GM19025 (cell line): ENCODE data around the gene NR2C2AP.
"Not testable (repeated sequence)": the region's sequence is repeated elsewhere in the genome, so short reads cannot be mapped to it uniquely, and the experiment has no call there.

Source experiments
- ATAC-seq: cut with Tn5 transposase; IDR thresholded peaks from one replicate; pipeline ENCODE4 v1.9.1; 2021; ENCODE audit warnings: mild to moderate bottlenecking, low read depth, moderate library complexity; ENCODE audit not compliant: unreplicated experiment

Gene NR2C2AP

GRCh38 chr19:19186742-19187141 lies 16.5 kb downstream of the NR2C2AP start:
- no peak for ATAC-seq

- ATAC-seq: no peak
Measured at GRCh38 chr19:19185853-19186740, 17.1 kb downstream of the NR2C2AP start.

- ATAC-seq: no peak
Measured at GRCh38 chr19:19181488-19181998, 21.7 kb downstream of the NR2C2AP start.

- no peak for ATAC-seq
Measured at GRCh38 chr19:19179548-19180441, 23.4 kb downstream of the NR2C2AP start.

GRCh38 chr19:19176950-19177349 lies 26.3 kb downstream of the NR2C2AP start:
- ATAC-seq: no peak

GRCh38 chr19:19173243-19173642 lies 30.0 kb downstream of the NR2C2AP start:
- ATAC-seq: not testable (repeated sequence)

- ATAC-seq: no peak
Measured at GRCh38 chr19:19171821-19172532, 31.2 kb downstream of the NR2C2AP start.

GRCh38 chr19:19170873-19171672 lies 32.1 kb downstream of the NR2C2AP start:
- ATAC-seq: no peak

GRCh38 chr19:19170053-19170872 lies 33.0 kb downstream of the NR2C2AP start, which contains the start of gene MEF2B:
Gene MEF2B (minus strand): TSS chr19:19170263. CDS start chr19:19150735, 19,528 bp downstream.
- peak; percentile 84 for ATAC-seq

- no peak for ATAC-seq
Measured at GRCh38 chr19:19169236-19170052, 33.8 kb downstream of the NR2C2AP start.

- ATAC-seq: no peak
Measured at GRCh38 chr19:19167612-19168011, 35.6 kb downstream of the NR2C2AP start.

GRCh38 chr19:19165396-19165795 lies 37.8 kb downstream of the NR2C2AP start:
- ATAC-seq: no peak

GRCh38 chr19:19162495-19162894 lies 40.7 kb downstream of the NR2C2AP start:
- ATAC-seq: no peak

GRCh38 chr19:19160461-19161035 lies 42.7 kb downstream of the NR2C2AP start:
- ATAC-seq: no peak

GRCh38 chr19:19159534-19159933 lies 43.7 kb downstream of the NR2C2AP start:
- ATAC-seq: no peak

GRCh38 chr19:19157808-19158207 lies 45.4 kb downstream of the NR2C2AP start:
- no peak for ATAC-seq

- ATAC-seq: peak; percentile 72
Measured at GRCh38 chr19:19155495-19156219, 47.6 kb downstream of the NR2C2AP start.
